Type B pancreatic cell (in vitro differentiated cells): ENCODE results near the gene INPP5A. TPM values are rescaled to one million over a fixed set of nuclear protein-coding genes. Genes with fewer than 3 reads are reported as not detected.

ENCODE experiments used
- DNase-seq: peaks from one replicate; pipeline ENCODE4 v3.0.0; 2021; ENCODE audit warnings: mixed read lengths; ENCODE audit not compliant: unreplicated experiment; ENCODE audit errors: extremely low spot score
- H3K27ac Mint-ChIP-seq: 2 replicates; pipeline ENCODE4 v1.8.0; 2021; ENCODE audit warnings: mild to moderate bottlenecking, mixed read lengths
- H3K27me3 Mint-ChIP-seq: 2 replicates; pipeline ENCODE4 v1.8.0; 2021; ENCODE audit warnings: mixed read lengths
- H3K36me3 Mint-ChIP-seq: 2 replicates; pipeline ENCODE4 v1.8.0; 2021; ENCODE audit warnings: mixed read lengths
- H3K4me1 Mint-ChIP-seq: one replicate; pipeline ENCODE4 v1.8.0; 2021; ENCODE audit warnings: mixed read lengths; ENCODE audit not compliant: unreplicated experiment
- H3K4me3 Mint-ChIP-seq: 2 replicates; pipeline ENCODE4 v1.8.0; 2021; ENCODE audit warnings: mild to moderate bottlenecking, mixed read lengths
- H3K9me3 Mint-ChIP-seq: 2 replicates; pipeline ENCODE4 v1.8.0; 2021; ENCODE audit warnings: mixed read lengths
- CTCF ChIP-seq: fragments of 200-600 bp; sonication (generic); conservative IDR thresholded peaks from 2 replicates; pipeline ENCODE4 v1.5.0; 2021; ENCODE audit warnings: antibody characterized with exemption, mild to moderate bottlenecking
- total RNA-seq: library from RNA; stranded (reverse); gene quantifications from 2 replicates; pipeline ENCODE4 v1.2.1, GENCODE V29; 2021; ENCODE audit warnings: low replicate concordance

Gene INPP5A
- total RNA-seq, 1 donor from 2014 or later, result 26.6 TPM

DNA sequence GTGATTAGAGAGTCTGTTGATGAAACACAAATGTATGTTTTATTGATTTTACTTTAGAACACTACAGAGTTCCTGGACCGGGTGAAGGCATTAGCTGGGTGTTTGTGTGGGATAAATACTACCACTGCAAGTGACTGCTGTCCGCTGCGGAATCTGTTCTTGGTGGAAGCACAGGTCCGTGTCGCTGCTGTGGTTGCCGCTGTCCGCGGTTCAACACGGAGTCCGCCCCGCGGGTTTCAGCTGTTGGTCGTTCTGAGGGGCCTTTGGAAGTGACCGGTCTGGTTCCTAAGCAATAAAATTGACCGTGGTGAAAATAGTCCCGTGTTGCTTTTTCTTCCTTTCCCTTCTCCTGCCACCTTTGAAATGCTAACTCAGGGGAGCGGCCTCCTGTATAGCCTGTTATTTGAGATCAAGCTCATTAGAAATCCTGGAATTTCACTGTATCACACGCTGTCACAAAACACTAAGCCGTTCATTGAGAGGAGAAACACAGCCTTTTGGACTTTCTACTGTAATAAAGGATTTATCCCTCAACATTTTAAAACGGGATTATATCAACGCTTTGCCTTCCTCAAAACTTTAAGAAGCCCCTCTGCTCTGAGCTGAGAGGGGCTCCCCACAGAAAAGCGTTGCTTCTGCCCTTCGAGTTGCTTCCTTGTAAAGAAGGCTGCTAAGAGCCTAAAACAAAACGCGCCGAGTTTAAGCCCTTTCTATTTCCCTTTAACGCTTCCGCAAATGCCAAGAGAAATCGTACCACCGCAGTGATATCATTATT is 245.8 kb downstream of the INPP5A start:
- H3K27ac Mint-ChIP-seq, result peak overlapping the region; percentile 55
- H3K4me3 Mint-ChIP-seq, result peak overlapping the region; percentile 71
- H3K9me3 Mint-ChIP-seq, result no peaks in the 10 kb centered on the region
- no peaks in the 10 kb centered on the region for H3K4me1 Mint-ChIP-seq
- TF ChIP-seq CTCF, result no peak
- DNase-seq, result no peak
- peaks cover 43% of the 10 kb centered on the region for H3K27me3 Mint-ChIP-seq
- H3K36me3 Mint-ChIP-seq, result peaks cover 5% of the 10 kb centered on the region

GRCh38 chr10:132783940-132784865 is 246.6 kb downstream of the INPP5A start:
- Mint-ChIP-seq H3K27me3 (peaks cover 47% of the 10 kb centered on the region), H3K36me3 (peaks cover 5% of the 10 kb centered on the region), H3K4me1 (no peaks in the 10 kb centered on the region), H3K27ac (peak overlapping the region; percentile 55), H3K9me3 (no peaks in the 10 kb centered on the region), H3K4me3 (peak overlapping the region; percentile 71)
- DNase-seq, result no peak
- no peak for TF ChIP-seq CTCF

DNA sequence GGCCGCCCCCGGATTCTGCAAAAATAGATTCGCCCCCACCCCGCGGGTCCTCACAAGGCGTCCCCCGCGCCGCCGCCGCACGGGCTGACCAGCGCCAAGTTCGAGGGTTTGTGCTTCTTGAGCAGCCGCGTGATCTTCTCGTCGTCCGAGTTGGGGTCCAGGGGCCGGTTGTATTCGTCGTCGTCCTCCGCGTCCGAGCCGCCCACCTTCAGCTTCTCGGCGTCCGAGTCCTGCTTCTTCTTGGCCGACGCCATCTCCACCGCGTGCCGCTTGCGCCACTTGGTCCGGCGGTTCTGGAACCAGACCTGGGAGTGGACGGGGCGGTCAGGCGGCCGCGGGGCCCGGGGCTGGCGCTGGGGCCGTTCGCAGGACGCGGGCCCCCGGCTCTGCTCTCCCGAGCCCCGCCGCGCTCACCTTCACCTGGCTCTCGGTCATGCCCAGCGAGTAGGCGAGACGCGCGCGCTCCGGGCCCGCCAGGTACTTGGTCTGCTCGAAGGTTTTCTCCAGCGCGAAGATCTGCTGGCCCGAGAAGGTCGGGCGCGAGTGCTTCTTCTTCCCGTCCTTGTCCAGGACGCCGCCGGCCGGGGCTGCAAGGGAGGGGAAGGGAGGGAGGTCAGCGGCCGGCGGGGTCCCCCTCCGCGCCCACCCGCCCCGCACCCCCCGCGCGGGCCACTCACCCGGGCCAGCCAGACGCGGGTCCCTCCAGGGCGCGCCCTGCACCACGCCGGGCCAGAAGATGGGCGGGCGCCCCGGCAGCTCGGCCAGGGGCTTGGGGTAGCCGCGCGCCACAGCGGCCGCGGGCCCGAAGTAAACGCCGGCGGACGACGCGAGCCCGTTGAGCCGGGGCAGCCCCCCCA is 247.5 kb downstream of the INPP5A start:
- peaks cover 49% of the 10 kb centered on the region for H3K27me3 Mint-ChIP-seq
- H3K4me3 Mint-ChIP-seq, result no peak overlapping the region
- H3K27ac Mint-ChIP-seq, result no peak overlapping the region
- no peaks in the 10 kb centered on the region for H3K9me3 Mint-ChIP-seq
- peaks cover 5% of the 10 kb centered on the region for H3K36me3 Mint-ChIP-seq
- TF ChIP-seq CTCF, result no peak
- no peak for DNase-seq
- no peaks in the 10 kb centered on the region for H3K4me1 Mint-ChIP-seq

GRCh38 chr10:132785723-132786475 is 248.3 kb downstream of the INPP5A start, which contains the start of gene NKX6-2:
Gene NKX6-2 (minus strand): TSS chr10:132786147. CDS start chr10:132785948, 199 bp downstream.
- DNase-seq, result no peak
- Mint-ChIP-seq H3K36me3 (peaks cover 5% of the 10 kb centered on the region), H3K27ac (no peak within 1 kb of the TSS), H3K9me3 (no peaks in the 10 kb centered on the region), H3K27me3 (peaks cover 50% of the 10 kb centered on the region), H3K4me1 (no peaks in the 10 kb centered on the region), H3K4me3 (peak within 1 kb of the TSS; percentile 52)
- no peak for TF ChIP-seq CTCF
